ENCODE results near the gene DRC7.

Gene DRC7

GRCh38 chr16:57759541-57760356, 65.1 kb downstream of the DRC7 start:
- H3K27ac ChIP-seq, result no peak overlapping the region
- no peaks in the 10 kb centered on the region for H3K9me3 ChIP-seq
- no peak overlapping the region for H3K4me3 ChIP-seq
- H3K36me3 ChIP-seq, result peaks cover 0 to 85% (median 43%) of the 10 kb centered on the region in 3 donors
- DNase-seq, result no peak
- TF ChIP-seq, protein P1, sequence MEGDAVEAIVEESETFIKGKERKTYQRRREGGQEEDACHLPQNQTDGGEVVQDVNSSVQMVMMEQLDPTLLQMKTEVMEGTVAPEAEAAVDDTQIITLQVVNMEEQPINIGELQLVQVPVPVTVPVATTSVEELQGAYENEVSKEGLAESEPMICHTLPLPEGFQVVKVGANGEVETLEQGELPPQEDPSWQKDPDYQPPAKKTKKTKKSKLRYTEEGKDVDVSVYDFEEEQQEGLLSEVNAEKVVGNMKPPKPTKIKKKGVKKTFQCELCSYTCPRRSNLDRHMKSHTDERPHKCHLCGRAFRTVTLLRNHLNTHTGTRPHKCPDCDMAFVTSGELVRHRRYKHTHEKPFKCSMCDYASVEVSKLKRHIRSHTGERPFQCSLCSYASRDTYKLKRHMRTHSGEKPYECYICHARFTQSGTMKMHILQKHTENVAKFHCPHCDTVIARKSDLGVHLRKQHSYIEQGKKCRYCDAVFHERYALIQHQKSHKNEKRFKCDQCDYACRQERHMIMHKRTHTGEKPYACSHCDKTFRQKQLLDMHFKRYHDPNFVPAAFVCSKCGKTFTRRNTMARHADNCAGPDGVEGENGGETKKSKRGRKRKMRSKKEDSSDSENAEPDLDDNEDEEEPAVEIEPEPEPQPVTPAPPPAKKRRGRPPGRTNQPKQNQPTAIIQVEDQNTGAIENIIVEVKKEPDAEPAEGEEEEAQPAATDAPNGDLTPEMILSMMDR (IDR thresholded peaks at IDR 0.05), result no peak
- peaks cover 0 to 6% (median 3%) of the 10 kb centered on the region in 4 donors for H3K4me1 ChIP-seq
- intact Hi-C loops (cut with DNase I; ENCODE audit: low total_unique reads), result loop anchor here (5.0 to 10.0 kb wide), 2 partner anchors 103 to 235 kb away; no protein-coding TSS in a partner anchor
- H3K27me3 ChIP-seq, result no peaks in the 10 kb centered on the region

- DNase-seq, result no peak
- no peaks in the 10 kb centered on the region for H3K9me3 ChIP-seq
- H3K36me3 ChIP-seq, result peaks cover 0 to 82% (median 38%) of the 10 kb centered on the region in 3 donors
- H3K27me3 ChIP-seq, result no peaks in the 10 kb centered on the region
- no peak overlapping the region for H3K4me3 ChIP-seq
- intact Hi-C loops (cut with DNase I; ENCODE audit: low total_unique reads), result no loop called here
- peaks cover 0 to 7% (median 3%) of the 10 kb centered on the region in 4 donors for H3K4me1 ChIP-seq
- TF ChIP-seq, protein P1 (IDR thresholded peaks at IDR 0.05), result no peak
- H3K27ac ChIP-seq, result no peak overlapping the region
Observed at GRCh38 chr16:57760357-57761160, 66.0 kb downstream of the DRC7 start.

DNA sequence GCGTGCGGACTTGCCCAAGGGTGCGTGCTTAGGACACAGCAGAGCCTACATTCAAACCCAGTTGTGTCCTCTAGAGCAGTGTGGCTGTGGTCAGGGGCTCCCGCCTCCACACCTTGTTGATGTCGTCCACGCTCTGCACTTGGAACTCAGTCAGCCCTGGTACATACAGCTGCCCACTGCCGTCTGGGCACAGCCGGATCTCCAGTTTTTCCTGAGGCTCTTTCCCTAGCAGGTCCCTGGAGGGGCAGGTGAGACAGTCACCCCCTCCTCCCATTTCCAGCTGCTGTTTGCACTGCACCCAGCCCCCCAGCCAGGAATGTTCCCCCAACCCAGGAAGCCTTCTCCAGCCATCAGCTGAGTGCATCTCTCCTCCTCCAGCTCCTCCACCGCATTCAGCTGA, 66.7 kb downstream of the DRC7 start:
- H3K9me3 ChIP-seq, result no peaks in the 10 kb centered on the region
- TF ChIP-seq, protein P1 (IDR thresholded peaks at IDR 0.05), result no peak
- H3K4me1 ChIP-seq, result peaks cover 0 to 7% (median 3%) of the 10 kb centered on the region in 4 donors
- H3K36me3 ChIP-seq, result peaks cover 0 to 82% (median 41%) of the 10 kb centered on the region in 3 donors
- no peak overlapping the region for H3K4me3 ChIP-seq
- no peak for DNase-seq
- intact Hi-C loops (cut with DNase I; ENCODE audit: low total_unique reads), result no loop called here
- H3K27me3 ChIP-seq, result no peaks in the 10 kb centered on the region
- no peak overlapping the region for H3K27ac ChIP-seq

- no peak for DNase-seq
- no peaks in the 10 kb centered on the region for H3K27me3 ChIP-seq
- intact Hi-C loops (cut with DNase I; ENCODE audit: low total_unique reads), result no loop called here
- H3K27ac ChIP-seq, result no peak overlapping the region
- H3K36me3 ChIP-seq, result peaks cover 0 to 84% (median 47%) of the 10 kb centered on the region in 3 donors
- H3K4me3 ChIP-seq, result no peak overlapping the region
- TF ChIP-seq, protein P1 (IDR thresholded peaks at IDR 0.05), result no peak
- H3K9me3 ChIP-seq, result no peaks in the 10 kb centered on the region
- peaks cover 0 to 7% (median 3%) of the 10 kb centered on the region in 4 donors for H3K4me1 ChIP-seq
Observed at GRCh38 chr16:57761957-57762356, 67.4 kb downstream of the DRC7 start.

- no peak overlapping the region for H3K4me3 ChIP-seq
- no peak for DNase-seq
- intact Hi-C loops (cut with DNase I; ENCODE audit: low total_unique reads), result no loop called here
Observed at GRCh38 chr16:57762365-57763040, 67.9 kb downstream of the DRC7 start.

More at GRCh38 chr16:57762365-57763040, 67.9 kb downstream of the DRC7 start:
- Histone ChIP-seq H3K36me3 (peaks cover 0 to 85% (median 53%) of the 10 kb centered on the region in 3 donors), H3K4me1 (peaks cover 0 to 7% (median under 1%) of the 10 kb centered on the region in 4 donors), H3K27ac (no peak overlapping the region), H3K27me3 (no peaks in the 10 kb centered on the region), H3K9me3 (no peaks in the 10 kb centered on the region)
- TF ChIP-seq, protein P1 (IDR thresholded peaks at IDR 0.05), result no peak
